Measurements from ENCODE around the gene HGFAC. TPM values are rescaled to one million over a fixed set of nuclear protein-coding genes. Genes with fewer than 3 reads are reported as not detected.

The HGFAC gene
- total and polyA plus RNA-seq, 2 of the 13 experiments (the other 11 are each of a cell fraction or from before 2014, with no cell fraction given), result 8.5 to 63.6 TPM

GRCh38 chr4:3407930-3408792, 33.6 kb upstream of the HGFAC start (continued):
- TF ChIP-seq ATRX (CRISPR knock-in tag; IDR thresholded peaks at IDR 0.05; ENCODE audit: borderline replicate concordance) (no peak), ATF5 (CRISPR knock-in tag; IDR thresholded peaks at IDR 0.05; ENCODE audit: low read depth) (no peak), ZNF589 (CRISPR knock-in tag; conservative IDR thresholded peaks at IDR 0.05) (no peak), FOXM1 (CRISPR knock-in tag; IDR thresholded peaks at IDR 0.05) (no peak), KLF12 (CRISPR knock-in tag; IDR thresholded peaks at IDR 0.05; ENCODE audit: borderline replicate concordance) (0 out of 2 replicates have a peak, but pooled peaks have one; percentile 36), ZNF44 (CRISPR knock-in tag; IDR thresholded peaks at IDR 0.05) (peak; percentile 92), ZNF142 (CRISPR knock-in tag; IDR thresholded peaks at IDR 0.05) (peak; percentile 58; the same call in 1 of the 2 replicates), FOXO1 (CRISPR knock-in tag; IDR thresholded peaks at IDR 0.05) (peak; percentile 43; the same call in 1 of the 2 replicates), JUND (CRISPR knock-in tag; IDR thresholded peaks at IDR 0.05) (no peak), FUBP1 (CRISPR knock-in tag; IDR thresholded peaks at IDR 0.05; ENCODE audit: borderline replicate concordance) (no peak), HMGXB3 (CRISPR knock-in tag; IDR thresholded peaks at IDR 0.05; ENCODE audit: borderline replicate concordance) (peak; percentile 46; the same call in 1 of the 2 replicates), ZNF256 (CRISPR knock-in tag; conservative IDR thresholded peaks at IDR 0.05) (0 out of 2 replicates have a peak, but pooled peaks have one; percentile 24), KLF13 (CRISPR knock-in tag; IDR thresholded peaks at IDR 0.05) (no peak), JARID2 (CRISPR knock-in tag; IDR thresholded peaks at IDR 0.05; ENCODE audit: insufficient replicate concordance) (no peak)

All from HepG2 (cell line).